Activated T-helper 17 cell treated with anti-CD3 and anti-CD28 coated beads, Interleukin-2, amount 50 U/mL, for 72 hours (primary cell): ENCODE data around the gene FARP1. TPM values are rescaled to one million over a fixed set of nuclear protein-coding genes. Genes with fewer than 3 reads are reported as not detected.

Experiments used
- ATAC-seq: fragments of 150-1000 bp; cut with Tn5 transposase; replicated peaks from 2 replicates; pipeline ENCODE4 v1.10.0; 2021; ENCODE audit warnings: mild to moderate bottlenecking, moderate library complexity
- H3K27ac Mint-ChIP-seq: one replicate; pipeline ENCODE4 v1.8.0; 2022; ENCODE audit warnings: mixed read lengths
- H3K27me3 Mint-ChIP-seq: one replicate; pipeline ENCODE4 v1.8.0; 2022; ENCODE audit warnings: mixed read lengths
- H3K36me3 Mint-ChIP-seq: one replicate; pipeline ENCODE4 v1.8.0; 2022; ENCODE audit warnings: low read depth, mild to moderate bottlenecking, mixed read lengths
- H3K4me1 Mint-ChIP-seq: one replicate; pipeline ENCODE4 v1.8.0; 2022; ENCODE audit warnings: mixed read lengths
- H3K4me3 Mint-ChIP-seq: one replicate; pipeline ENCODE4 v1.8.0; 2022; ENCODE audit warnings: mild to moderate bottlenecking, mixed read lengths
- H3K9me3 Mint-ChIP-seq: one replicate; pipeline ENCODE4 v1.8.0; 2022; ENCODE audit warnings: mixed read lengths
- total RNA-seq, 2 donors: library from RNA; stranded (reverse); gene quantifications; one replicate each; pipeline ENCODE4 v1.2.3, GENCODE V29; 2022

The FARP1 gene
- total RNA-seq, 2 donors from 2014 or later = 1.1 to 1.7 TPM

DNA sequence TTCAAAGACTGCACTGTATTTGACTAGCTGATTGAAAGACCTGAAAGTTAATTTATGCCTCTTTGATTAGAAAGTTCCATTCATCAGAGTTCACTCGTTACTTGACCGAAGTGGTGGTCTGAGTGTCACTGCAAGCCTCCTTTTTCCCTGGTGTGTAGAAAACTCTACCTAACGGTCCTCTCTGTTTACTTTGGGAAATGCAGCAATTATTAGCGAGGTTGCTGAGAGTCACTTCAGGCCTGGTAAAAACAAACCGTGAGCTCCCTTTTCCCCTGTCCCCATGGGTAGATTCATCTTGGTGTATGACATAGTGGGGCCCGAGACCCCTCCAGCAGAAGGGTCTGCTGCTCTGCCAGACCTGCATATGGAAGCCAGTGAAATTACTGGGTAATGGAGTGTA is 161.0 kb downstream of the FARP1 start:
- H3K9me3 Mint-ChIP-seq = no peaks in the 10 kb centered on the region
- no peaks in the 10 kb centered on the region for H3K4me1 Mint-ChIP-seq
- no peak overlapping the region for H3K4me3 Mint-ChIP-seq
- no peak for ATAC-seq
- H3K27ac Mint-ChIP-seq = no peak overlapping the region
- H3K36me3 Mint-ChIP-seq = no peaks in the 10 kb centered on the region
- peaks cover 21% of the 10 kb centered on the region for H3K27me3 Mint-ChIP-seq

DNA sequence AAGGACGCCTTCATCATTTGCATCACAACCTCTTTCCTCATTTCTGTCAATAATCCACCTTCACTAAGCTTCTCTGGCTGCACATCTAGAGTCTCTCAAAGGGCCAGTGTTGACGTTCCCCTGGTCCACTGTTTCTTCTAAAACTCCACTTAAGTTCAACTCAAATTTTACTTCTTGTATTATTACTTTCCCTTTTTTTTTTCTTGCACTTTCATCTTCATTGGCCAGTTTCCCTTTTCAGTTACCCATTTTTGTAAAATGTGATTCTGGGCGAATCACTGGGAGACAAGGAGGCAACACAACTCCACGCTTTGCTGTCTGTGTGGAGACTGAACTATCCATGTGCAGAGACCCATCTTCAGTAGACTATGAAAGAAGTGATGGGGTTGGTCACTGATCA is 162.8 kb downstream of the FARP1 start:
- H3K4me3 Mint-ChIP-seq = no peak overlapping the region
- no peaks in the 10 kb centered on the region for H3K9me3 Mint-ChIP-seq
- no peak overlapping the region for H3K27ac Mint-ChIP-seq
- H3K27me3 Mint-ChIP-seq = peaks cover 21% of the 10 kb centered on the region
- no peaks in the 10 kb centered on the region for H3K36me3 Mint-ChIP-seq
- H3K4me1 Mint-ChIP-seq = no peaks in the 10 kb centered on the region
- no peak for ATAC-seq

DNA sequence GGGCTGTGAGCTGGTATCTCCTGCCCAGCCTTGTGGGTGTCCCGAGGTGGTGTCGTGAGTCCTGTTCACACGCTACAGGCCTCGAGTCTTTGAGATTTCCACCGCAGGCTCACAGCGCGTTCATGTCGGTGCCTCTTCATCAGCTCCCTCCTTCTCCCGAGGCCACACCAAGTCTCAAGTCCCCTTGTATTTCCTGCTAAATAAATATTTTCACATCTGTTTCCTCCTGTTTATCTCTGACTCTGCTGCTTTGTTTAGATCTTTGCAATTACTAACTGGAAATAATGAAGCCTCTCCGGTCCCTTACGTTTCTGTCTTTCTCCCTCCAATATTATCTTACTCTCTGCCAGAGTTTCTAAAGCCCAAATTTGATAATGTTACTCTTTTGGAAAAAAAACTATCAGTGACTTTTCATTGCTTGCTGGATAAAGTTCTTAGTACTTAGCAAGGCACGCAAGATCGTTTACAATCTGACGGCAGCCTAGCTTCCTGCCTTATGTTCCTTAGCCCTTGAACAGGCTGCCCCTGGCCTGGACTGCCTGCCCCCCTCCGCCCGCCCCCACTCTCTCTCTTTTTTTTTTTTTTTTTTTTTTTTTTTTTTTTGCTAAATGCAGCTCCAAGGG is 164.7 kb downstream of the FARP1 start:
- H3K27me3 Mint-ChIP-seq = peaks cover 13% of the 10 kb centered on the region
- H3K27ac Mint-ChIP-seq = no peak overlapping the region
- no peaks in the 10 kb centered on the region for H3K9me3 Mint-ChIP-seq
- no peaks in the 10 kb centered on the region for H3K4me1 Mint-ChIP-seq
- no peaks in the 10 kb centered on the region for H3K36me3 Mint-ChIP-seq
- no peak for ATAC-seq
- no peak overlapping the region for H3K4me3 Mint-ChIP-seq

DNA sequence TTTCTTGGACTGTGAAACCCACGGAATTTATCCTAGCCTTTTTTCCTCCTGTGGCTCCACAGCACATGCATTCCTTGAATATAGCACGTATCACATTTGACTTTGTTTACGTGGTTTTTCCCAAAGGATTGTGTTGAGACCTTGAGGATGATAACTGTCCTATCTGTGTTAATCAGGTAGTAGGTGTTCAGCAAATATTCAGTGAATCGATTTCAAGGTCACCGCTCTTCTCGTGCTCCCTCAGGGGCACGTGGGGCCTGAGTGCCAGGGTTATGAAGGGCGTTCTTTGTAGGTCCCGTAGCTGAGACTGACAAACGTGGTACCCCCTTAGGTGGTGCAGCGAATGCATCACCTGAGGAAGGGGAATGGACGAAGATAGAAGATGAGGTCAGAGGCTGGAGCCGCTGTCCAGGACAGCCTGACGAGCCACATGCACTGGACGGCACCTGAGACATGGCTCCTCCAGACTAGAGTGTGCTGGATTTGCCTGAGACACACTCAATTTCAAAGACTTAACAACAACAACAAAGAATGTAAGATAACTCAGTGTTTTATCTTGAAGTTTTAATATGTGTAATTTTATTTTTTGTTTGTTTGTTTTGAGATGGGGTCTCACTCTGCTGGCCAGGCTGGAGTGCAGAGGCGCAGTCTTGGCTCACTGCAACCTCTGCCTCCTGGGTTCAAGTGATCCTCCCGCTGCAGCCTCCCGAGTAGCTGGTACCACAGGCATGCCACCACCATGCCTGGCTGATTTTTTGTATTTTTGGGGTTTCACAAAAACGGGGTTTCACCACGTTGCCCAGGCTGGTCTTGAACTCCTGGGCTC is 165.4 kb downstream of the FARP1 start:
- no peaks in the 10 kb centered on the region for H3K4me1 Mint-ChIP-seq
- no peaks in the 10 kb centered on the region for H3K36me3 Mint-ChIP-seq
- no peak for ATAC-seq
- peaks cover 8% of the 10 kb centered on the region for H3K27me3 Mint-ChIP-seq
- H3K9me3 Mint-ChIP-seq = no peaks in the 10 kb centered on the region
- H3K4me3 Mint-ChIP-seq = no peak overlapping the region
- no peak overlapping the region for H3K27ac Mint-ChIP-seq

DNA sequence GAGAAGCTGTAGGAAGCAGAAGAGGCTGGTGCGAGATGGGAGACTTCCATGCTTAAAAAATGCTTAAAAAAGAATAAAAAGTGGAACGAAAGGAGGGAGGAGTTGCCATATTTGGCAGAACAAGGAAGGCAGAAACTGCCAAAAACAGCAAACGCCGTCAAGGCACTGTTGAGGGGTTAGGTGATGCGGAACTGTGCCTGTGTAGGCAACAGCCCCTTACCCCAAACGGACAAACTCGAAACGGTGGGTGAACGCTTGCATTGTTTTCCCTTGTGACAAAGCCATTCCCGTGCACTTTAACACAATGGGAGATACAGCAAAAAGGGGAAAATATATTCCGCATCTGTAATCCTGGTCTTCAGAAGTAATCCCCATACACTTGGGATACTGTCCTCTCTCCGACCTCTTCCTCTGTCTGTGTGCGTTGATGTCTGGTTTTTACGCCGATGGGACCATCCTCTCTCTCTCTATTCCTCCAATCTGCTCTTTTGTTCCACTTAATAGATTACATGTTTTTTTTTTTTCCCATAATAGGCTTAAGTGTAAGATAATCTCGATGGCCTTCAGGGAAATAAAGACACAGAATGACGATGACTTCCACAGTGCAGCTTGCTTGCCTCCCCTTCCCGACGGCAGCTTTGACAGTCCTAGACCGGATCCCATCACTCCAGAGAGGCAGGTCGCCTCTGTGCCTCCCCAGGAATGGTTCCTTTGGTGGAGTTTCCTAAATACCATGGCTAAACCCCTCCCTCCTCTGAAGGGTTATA is 166.9 kb downstream of the FARP1 start:
- Mint-ChIP-seq H3K4me1 (no peaks in the 10 kb centered on the region), H3K36me3 (no peaks in the 10 kb centered on the region), H3K27me3 (peaks cover 8% of the 10 kb centered on the region), H3K27ac (no peak overlapping the region), H3K4me3 (no peak overlapping the region), H3K9me3 (no peaks in the 10 kb centered on the region)
- ATAC-seq = no peak

DNA sequence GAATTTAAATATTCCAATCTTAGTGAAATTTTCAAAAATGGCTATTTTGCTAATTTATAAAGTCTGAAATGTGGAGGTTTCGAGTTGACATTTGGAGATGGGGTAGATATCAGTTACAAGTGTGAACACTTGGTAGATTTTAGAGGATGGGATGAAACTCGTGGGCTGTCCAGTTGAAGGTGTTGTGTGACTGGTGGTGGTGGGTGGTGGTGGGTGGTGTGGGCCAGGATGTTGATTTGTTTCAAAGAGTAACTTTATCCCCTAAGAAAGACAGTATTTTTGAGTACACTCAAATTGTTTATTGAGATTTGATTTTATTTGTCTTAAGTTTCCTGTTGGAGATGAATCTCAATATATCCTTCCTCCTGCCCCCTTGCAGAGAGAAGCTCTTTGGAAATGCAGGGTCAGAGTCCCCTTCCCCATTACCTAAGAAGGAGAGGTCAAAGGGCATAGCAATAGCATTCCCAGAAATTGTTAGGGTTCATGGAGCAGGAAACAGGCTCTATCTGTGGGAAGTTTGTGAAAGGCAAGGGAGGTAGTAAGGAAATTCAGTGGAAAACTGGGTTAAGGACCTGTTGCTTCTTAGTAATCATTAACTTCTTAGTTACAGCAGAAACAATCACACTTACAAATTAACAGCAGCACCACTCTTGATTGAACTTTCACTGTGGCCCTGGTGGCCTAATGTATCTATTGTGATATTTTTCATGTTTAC is 167.7 kb downstream of the FARP1 start:
- Mint-ChIP-seq H3K27me3 (peaks cover 10% of the 10 kb centered on the region), H3K9me3 (no peaks in the 10 kb centered on the region), H3K36me3 (no peaks in the 10 kb centered on the region), H3K27ac (no peak overlapping the region), H3K4me1 (no peaks in the 10 kb centered on the region), H3K4me3 (no peak overlapping the region)
- no peak for ATAC-seq

DNA sequence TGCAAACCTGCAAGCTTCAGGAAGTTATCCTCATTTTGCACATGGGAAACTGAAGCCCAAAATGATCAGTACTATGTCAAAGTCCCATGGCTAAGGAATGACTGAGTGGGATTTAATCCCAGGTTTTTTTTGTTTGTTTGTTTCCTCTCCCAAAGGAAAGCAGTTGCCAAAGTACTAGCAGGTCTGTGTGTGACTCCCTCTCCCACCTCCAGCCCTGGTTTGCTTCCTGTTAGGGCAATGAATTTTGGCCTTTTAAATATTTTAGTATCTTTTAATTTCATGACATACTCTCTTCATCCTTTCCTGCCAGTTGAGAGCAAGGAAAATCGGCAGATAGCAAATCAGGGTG is 168.3 kb downstream of the FARP1 start:
- H3K4me1 Mint-ChIP-seq = no peaks in the 10 kb centered on the region

DNA sequence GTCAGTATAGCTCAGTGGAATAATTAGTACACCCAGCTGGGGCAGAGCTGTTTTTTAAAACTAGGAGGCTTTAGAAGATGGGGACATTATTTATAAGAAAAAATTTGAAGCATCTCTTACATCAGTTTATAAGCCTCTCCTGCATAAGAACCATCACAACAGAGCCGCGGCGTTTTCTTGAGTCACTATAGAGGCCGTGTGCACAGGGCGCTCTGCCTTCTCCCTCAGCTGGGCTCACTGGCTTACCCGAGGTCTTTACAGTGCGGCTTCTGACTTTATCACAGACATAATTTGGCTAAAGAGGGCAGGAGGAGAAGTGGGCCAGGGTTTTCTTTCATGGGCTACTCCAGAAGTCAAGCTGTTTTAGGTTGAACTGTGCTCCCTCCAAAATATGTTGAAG is 169.7 kb downstream of the FARP1 start:
- no peak for ATAC-seq
- Mint-ChIP-seq H3K27me3 (peaks cover 7% of the 10 kb centered on the region), H3K27ac (no peak overlapping the region), H3K4me1 (no peaks in the 10 kb centered on the region), H3K9me3 (no peaks in the 10 kb centered on the region), H3K4me3 (no peak overlapping the region), H3K36me3 (no peaks in the 10 kb centered on the region)

More for the DNA sequence above, 168.3 kb downstream of the FARP1 start:
- Mint-ChIP-seq H3K4me3 (no peak overlapping the region), H3K9me3 (no peaks in the 10 kb centered on the region), H3K36me3 (no peaks in the 10 kb centered on the region), H3K27ac (no peak overlapping the region), H3K27me3 (peaks cover 7% of the 10 kb centered on the region)
- no peak for ATAC-seq

DNA sequence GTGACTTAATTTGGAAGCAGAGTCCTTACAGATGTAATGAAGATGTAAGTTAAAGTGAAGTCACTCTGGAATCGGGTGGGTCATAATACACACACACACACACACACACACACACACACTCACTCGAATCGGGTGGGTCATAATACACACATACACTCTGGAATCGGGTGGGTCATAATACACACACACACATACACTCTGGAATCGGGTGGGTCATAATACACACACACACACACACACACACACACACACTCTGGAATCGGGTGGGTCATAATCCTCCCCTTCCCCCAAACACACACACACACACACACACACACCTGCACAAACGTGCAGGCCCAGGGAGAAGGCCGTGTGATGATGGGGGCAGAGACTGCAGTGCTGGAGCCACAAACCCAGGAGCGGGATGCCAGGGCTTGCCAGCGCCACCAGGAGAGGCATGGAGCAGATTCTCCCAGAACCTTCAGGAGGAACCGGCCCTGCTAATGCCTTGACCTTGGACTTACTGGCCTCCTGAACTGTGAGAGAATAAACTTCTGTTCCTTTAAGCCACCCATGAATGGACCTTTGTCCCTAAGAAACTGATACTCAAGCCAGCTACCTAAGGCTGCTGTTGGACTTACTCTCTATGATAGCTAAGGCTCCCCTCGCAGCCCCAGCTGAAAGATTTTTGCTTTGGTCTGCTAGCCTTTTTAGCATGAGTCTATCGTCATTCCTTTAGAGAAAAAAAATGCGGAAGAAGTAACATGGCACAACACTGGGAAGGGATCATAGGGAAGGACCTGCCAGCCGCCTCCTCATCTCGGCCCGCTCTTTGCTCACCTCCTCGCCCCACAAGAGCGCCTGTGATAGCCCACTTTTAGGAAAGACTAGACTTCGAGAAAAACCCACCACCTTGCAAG is 170.4 kb downstream of the FARP1 start:
- H3K4me1 Mint-ChIP-seq = no peaks in the 10 kb centered on the region
- peaks cover 7% of the 10 kb centered on the region for H3K27me3 Mint-ChIP-seq
- no peak for ATAC-seq
- no peak overlapping the region for H3K27ac Mint-ChIP-seq
- no peaks in the 10 kb centered on the region for H3K36me3 Mint-ChIP-seq
- no peak overlapping the region for H3K4me3 Mint-ChIP-seq
- no peaks in the 10 kb centered on the region for H3K9me3 Mint-ChIP-seq

DNA sequence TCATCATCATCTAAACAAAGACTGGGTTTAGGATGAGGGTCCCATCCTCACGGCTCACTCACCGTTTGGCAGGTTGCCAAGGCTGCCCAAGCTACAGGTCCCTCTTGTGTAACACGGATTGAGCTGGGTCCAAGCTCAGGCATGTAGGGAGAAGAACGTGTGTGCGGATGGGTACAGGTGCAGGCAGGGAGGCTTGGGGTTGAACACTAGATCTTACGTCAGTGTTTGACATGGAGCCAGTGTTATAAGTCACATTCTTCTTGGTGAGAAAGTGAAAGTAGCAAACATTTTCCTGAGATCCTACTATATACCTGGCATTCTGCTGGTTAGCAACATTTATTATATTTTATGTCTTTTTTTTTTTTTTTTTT is 171.0 kb downstream of the FARP1 start:
- Mint-ChIP-seq H3K9me3 (no peaks in the 10 kb centered on the region), H3K36me3 (no peaks in the 10 kb centered on the region), H3K27me3 (peaks cover 13% of the 10 kb centered on the region), H3K4me3 (no peak overlapping the region), H3K4me1 (no peaks in the 10 kb centered on the region), H3K27ac (no peak overlapping the region)
- ATAC-seq = no peak

DNA sequence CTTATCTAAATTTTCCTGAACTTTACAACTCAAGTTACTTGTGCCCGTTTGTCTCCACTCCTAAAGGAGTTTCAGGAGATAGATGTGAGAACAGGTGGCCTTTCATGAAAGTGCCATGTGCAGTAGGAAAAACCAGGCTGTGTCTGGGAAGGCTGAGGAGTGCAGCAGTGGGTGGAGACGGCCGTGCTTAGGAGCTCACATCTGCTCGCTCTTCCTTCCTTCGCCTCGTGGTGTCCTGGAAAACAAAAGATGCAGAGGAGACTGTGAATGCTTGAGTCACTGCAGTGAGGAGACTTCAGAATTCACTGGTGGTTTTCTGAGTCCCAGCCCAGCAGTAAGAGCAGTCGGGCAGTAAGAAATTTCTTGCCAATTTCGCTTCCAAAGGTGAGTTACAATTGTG is 172.6 kb downstream of the FARP1 start:
- no peak for ATAC-seq
- H3K27me3 Mint-ChIP-seq = peaks cover 16% of the 10 kb centered on the region
- no peak overlapping the region for H3K4me3 Mint-ChIP-seq
- no peaks in the 10 kb centered on the region for H3K4me1 Mint-ChIP-seq
- no peaks in the 10 kb centered on the region for H3K36me3 Mint-ChIP-seq
- no peaks in the 10 kb centered on the region for H3K9me3 Mint-ChIP-seq
- H3K27ac Mint-ChIP-seq = no peak overlapping the region

DNA sequence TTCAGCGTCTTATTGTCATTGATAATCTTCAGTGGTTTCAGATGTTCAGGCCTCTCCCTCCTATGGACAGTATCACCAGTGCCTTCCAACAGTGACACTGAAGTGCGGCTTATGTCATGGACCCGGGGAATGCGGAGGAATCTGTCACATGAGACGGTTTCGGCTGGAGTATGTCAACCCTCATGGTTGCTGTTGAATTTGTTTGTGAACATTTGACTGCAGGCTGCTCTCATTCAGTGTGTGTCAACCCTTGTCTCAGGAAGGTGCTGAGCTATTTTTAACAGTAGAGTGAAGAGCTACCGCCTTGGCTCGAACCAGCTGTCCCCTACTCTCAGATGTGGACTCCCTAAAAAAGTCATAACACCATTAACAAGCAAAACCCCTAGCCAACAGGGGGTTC is 173.0 kb downstream of the FARP1 start:
- H3K27ac Mint-ChIP-seq = no peak overlapping the region
- no peaks in the 10 kb centered on the region for H3K9me3 Mint-ChIP-seq
- H3K36me3 Mint-ChIP-seq = no peaks in the 10 kb centered on the region
- H3K27me3 Mint-ChIP-seq = peaks cover 16% of the 10 kb centered on the region
- H3K4me1 Mint-ChIP-seq = no peaks in the 10 kb centered on the region
- ATAC-seq = no peak
- H3K4me3 Mint-ChIP-seq = no peak overlapping the region

DNA sequence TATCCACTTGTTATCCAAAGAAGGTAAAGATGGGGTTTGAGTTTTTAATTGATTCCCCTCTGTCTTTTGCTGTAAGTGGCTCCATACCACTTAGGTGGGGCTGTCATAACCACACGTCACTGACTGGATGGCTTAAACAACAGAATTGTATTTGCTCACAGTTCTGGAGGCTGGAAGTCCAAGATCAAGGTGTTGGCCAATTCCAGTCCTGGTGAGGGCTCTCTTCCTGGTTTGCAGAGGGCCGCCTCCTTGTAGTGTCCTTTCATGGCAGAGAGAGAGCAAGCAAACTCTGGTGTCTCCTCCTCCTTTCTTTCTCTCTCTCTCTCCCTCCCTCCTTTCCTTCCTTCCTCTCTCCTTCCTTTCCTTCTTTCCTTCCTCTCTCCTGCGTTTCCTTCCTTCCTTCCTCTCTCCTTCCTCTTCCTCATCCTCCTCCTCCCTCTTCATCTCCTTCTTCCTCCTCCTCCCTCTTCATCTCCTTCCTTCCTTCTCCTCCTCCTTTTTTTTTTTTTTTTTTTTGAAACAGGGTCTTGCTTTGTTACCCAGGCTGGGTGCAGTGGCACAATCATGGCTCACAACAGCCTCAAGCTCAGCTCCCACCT is 174.8 kb downstream of the FARP1 start:
- H3K4me1 Mint-ChIP-seq = no peaks in the 10 kb centered on the region
- no peak overlapping the region for H3K4me3 Mint-ChIP-seq
- H3K36me3 Mint-ChIP-seq = no peaks in the 10 kb centered on the region
- no peaks in the 10 kb centered on the region for H3K9me3 Mint-ChIP-seq
- H3K27ac Mint-ChIP-seq = no peak overlapping the region
- H3K27me3 Mint-ChIP-seq = peaks cover 19% of the 10 kb centered on the region
- ATAC-seq = no peak
